MM.1S (cell line): ENCODE data around the gene PRKCE.

Source experiments
- CTCF ChIP-seq: fragments of 300-600 bp; sonication (generic); IDR thresholded peaks from 2 replicates; pipeline ENCODE4 v1.5.1; 2016; ENCODE audit warnings: antibody characterized with exemption, low read length, mixed read lengths
- EZH2 ChIP-seq: fragments of 300-600 bp; sonication (generic); optimal IDR thresholded peaks from 2 replicates; pipeline ENCODE3; 2017; ENCODE audit warnings: low read depth, mild to moderate bottlenecking, antibody characterized with exemption, low read length, mixed read lengths
- EZH2phosphoT487 ChIP-seq: fragments of 300-600 bp; sonication (generic); IDR thresholded peaks from 2 replicates; pipeline ENCODE4 v1.6.1; 2018; ENCODE audit warnings: antibody characterized with exemption, low read length

GRCh38 chr2:45782986-45783385, 131.5 kb downstream of the PRKCE start:
- TF ChIP-seq CTCF (no peak), EZH2 (no peak), EZH2phosphoT487 (no peak)
